HepG2 (cell line): ENCODE results near the gene LGALS13.

Source experiments
- HDAC1 ChIP-seq: sonication (generic); formaldehyde crosslinking; IDR thresholded peaks from 2 replicates; pipeline ENCODE4 v1.5.1; 2020; ENCODE audit warnings: mild to moderate bottlenecking, missing genetic modification reagents
- JDP2 ChIP-seq: sonication (generic); formaldehyde crosslinking; IDR thresholded peaks from 2 replicates; pipeline ENCODE4 v1.8.1; 2022; ENCODE audit warnings: missing genetic modification reagents, borderline replicate concordance
- RELA ChIP-seq: sonication (generic); formaldehyde crosslinking; IDR thresholded peaks from 2 replicates; pipeline ENCODE4 v1.4.0; 2020; ENCODE audit warnings: missing genetic modification reagents
- ZNF816 ChIP-seq: sonication (generic); formaldehyde crosslinking; IDR thresholded peaks from 2 replicates; pipeline ENCODE4 v1.8.0; 2022; ENCODE audit warnings: missing genetic modification reagents, mild to moderate bottlenecking, borderline replicate concordance
- TF ChIP-seq, protein P1 (sequence below), 2 experiments: IDR thresholded peaks; 2 replicates each; pipeline ENCODE4 v1.6.1; 2011 to 2012; ENCODE audit warnings: low read length in 2 of 2, borderline replicate concordance in 1 of 2, low read depth in 1 of 2, mild to moderate bottlenecking in 1 of 2, moderate library complexity in 1 of 2

DNA sequence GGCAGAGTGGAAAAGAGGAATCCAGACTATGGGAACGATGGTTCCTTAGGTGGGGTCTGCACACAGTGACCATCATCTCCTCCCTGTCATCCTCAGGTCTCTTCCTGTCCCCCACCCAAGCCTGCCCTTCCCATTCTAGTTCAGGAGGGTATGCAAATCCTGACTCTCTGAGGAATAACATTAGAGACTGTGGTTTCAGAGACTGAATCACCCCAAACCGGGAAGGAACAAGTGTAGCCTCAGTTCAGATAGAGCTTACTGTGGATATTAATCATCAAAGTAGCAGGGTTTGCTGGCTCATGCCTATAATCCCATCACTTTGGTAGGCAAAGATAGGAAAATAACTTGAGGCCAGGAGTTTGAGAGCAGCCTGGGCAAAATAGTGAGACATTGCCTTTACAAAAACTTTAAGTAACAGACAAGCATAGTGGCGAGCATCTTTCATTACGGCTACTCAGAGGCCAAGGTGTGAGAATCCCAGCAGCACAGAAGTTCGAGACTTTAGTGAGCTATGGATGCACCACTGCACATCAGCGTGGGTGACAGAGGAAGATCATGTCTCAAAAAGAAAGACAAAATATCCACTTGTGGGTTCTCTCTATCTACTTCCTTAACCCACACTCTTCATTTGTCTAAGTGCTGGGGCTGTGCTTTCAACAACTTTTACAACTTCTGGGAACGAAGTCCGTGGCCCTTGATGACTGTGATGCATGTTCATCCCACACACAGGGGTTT, 19.3 kb upstream of the LGALS13 start:
- TF ChIP-seq ZNF816 (CRISPR knock-in tag) (no peak), RELA (CRISPR knock-in tag) (no peak), HDAC1 (CRISPR knock-in tag) (no peak), JDP2 (CRISPR knock-in tag) (no peak)
- TF ChIP-seq, protein P1, sequence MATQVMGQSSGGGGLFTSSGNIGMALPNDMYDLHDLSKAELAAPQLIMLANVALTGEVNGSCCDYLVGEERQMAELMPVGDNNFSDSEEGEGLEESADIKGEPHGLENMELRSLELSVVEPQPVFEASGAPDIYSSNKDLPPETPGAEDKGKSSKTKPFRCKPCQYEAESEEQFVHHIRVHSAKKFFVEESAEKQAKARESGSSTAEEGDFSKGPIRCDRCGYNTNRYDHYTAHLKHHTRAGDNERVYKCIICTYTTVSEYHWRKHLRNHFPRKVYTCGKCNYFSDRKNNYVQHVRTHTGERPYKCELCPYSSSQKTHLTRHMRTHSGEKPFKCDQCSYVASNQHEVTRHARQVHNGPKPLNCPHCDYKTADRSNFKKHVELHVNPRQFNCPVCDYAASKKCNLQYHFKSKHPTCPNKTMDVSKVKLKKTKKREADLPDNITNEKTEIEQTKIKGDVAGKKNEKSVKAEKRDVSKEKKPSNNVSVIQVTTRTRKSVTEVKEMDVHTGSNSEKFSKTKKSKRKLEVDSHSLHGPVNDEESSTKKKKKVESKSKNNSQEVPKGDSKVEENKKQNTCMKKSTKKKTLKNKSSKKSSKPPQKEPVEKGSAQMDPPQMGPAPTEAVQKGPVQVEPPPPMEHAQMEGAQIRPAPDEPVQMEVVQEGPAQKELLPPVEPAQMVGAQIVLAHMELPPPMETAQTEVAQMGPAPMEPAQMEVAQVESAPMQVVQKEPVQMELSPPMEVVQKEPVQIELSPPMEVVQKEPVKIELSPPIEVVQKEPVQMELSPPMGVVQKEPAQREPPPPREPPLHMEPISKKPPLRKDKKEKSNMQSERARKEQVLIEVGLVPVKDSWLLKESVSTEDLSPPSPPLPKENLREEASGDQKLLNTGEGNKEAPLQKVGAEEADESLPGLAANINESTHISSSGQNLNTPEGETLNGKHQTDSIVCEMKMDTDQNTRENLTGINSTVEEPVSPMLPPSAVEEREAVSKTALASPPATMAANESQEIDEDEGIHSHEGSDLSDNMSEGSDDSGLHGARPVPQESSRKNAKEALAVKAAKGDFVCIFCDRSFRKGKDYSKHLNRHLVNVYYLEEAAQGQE (IDR thresholded peaks at IDR 0.05; ENCODE audit: borderline replicate concordance in 1 of 2, low read depth in 1 of 2, low read length in 2 of 2) = no peak
